HG03039 (cell line): Measurements from ENCODE around the gene CNPY4.
"Not testable (repeated sequence)": the region's sequence is repeated elsewhere in the genome, so short reads cannot be mapped to it uniquely, and the experiment has no call there.

ENCODE experiments used
- ATAC-seq: cut with Tn5 transposase; IDR thresholded peaks from one replicate; pipeline ENCODE4 v1.9.1; 2021; ENCODE audit warnings: mild to moderate bottlenecking, moderate library complexity; ENCODE audit not compliant: unreplicated experiment

Gene CNPY4

DNA sequence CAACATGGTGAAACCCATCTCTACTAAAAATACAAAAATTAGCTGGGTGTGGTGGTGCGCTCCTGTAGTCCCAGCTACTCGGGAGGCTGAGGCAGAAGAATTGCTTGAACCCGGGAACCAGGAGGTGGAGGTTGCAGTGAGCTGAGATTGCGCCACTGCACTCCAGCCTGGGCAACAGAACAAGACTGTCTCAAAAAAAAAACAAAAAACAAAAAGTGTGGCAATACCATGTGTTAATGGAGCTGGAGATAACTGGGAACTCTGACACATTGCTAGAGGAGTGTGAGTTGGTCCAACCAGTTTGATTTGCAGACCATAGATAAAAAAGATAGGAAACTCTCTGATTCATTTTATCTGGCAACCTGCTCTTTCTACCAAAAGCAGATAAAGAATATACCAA lies 26.9 kb downstream of the CNPY4 start:
- not testable (repeated sequence) for ATAC-seq

DNA sequence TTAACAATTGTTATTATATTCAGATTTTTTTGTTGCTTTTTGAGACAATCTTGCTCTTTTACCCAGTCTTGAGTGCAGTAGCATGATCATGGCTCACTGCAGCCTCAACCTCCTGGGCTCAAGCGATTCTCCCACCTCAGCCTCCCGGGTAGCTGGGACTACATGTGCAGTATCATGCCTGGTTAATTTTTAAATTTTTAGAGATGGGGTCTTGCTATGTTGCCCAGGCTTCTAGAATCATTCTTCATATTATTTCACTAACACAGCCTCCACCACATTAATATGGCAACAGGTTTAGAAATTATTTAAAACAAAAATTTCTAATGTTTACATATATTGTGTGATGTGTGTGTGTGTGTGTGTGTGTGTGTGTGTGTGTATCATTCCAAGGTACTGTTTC lies 27.8 kb downstream of the CNPY4 start:
- no peak for ATAC-seq

DNA sequence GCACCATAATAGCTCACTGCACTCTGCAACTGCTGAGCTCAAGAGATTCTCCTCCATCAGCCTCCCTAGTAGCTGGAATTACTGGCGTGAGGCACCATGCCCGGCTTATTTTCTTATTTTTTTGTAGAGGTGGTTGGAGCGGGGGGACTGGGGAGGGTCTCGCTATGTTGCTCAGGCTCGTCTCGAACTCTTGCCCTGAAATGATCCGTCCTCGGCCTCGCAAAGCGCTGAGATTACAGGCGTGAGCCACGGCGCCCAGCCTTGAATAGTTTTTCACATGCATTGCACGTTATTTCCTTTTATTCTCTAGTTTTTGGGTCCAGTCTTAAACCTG lies 28.8 kb downstream of the CNPY4 start:
- ATAC-seq, result no peak

DNA sequence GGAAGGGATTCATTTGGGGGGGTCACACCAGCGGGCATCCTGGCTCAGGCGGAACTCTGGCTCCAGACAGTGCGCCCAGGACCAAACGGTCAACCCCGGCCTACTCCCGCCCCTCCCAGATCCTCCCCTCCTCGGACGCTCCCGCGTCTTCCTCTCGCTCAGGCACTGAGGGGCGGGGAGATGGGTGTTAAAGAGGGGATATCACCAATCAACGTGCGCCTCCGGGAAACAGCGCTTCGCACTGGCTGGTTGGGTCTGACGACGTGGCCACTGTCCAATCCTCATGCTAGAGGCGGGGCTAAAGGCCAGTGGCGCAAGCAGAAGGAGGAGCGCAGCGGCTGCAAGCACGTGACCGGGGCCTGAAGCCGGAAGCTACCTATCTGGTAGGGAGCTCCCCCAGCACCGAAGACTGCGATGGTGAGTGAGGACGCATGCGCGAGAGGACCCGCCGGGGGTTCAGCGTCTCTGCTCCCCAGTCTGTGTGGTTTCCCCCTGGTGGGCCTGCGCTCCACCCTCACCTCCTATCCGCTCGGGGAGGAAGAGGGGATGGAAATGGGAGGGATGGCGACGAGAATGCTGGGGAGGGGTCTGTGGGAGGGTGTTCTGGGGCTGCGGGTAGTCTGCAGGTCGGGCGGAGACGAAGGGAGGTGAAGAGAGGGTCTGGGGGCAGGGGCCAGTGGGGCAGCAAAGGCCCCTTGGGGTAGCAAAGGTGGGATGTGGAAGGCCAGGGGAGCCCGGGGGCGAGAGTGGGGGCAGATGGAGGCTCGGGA lies 29.3 kb downstream of the CNPY4 start, which contains the start of gene LAMTOR4:
Gene LAMTOR4 (plus strand): TSS at position 360 of the 770 bp plus-strand sequence. CDS start 55 bp downstream, at position 415.
- peak; percentile 96 for ATAC-seq

DNA sequence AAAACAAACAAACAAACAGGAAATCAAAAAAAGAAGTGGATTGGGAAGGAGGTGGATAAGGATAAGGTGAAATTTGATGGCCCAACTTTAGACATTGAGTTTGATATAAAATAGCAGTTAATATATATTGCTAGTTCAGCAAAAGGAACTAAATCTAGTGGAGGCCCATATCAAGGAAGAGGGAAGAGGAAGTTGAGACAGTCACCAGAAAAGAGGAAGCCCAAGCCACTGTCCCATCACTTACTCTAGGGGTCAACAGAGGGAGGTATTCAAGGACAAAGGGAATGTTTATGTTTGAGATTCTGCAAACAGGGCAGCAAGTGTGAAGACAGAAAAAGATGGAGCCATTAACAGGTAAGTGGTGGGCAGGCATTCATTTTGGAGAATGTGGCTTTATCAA lies 33.0 kb downstream of the CNPY4 start:
- no peak for ATAC-seq

DNA sequence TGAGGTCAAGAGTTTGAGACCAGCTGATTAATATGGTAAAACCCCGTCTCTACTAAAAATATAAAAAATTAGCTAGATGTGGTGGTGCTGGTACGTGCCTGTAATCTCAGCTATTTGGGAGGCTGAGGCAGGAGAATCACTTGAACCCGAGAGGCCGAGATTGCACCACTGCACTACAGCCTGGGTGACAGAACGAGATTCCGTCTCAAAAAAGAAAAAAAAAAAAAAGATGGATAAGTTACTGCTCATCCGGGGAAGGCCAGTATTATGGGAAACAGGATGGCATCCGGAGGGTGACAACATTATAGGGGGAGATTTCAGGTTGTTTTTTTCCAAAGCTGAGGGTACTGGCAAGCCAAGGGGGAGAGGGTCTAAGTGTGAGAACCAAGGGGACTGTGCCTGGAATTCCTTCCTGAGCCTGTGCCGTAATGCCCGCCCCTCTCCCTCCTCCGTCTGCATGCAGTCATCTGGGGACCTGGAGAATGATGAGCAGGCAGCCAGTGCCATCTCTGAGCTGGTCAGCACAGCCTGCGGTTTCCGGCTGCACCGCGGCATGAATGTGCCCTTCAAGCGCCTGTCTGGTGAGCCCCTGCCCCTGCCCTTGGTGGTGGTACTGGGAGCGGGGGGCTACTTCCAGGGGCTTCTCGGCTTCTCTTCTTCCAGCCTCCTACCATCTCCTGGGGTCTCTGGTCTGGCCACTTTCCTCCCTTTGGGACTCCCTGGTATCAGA lies 33.7 kb downstream of the CNPY4 start:
- no peak for ATAC-seq

DNA sequence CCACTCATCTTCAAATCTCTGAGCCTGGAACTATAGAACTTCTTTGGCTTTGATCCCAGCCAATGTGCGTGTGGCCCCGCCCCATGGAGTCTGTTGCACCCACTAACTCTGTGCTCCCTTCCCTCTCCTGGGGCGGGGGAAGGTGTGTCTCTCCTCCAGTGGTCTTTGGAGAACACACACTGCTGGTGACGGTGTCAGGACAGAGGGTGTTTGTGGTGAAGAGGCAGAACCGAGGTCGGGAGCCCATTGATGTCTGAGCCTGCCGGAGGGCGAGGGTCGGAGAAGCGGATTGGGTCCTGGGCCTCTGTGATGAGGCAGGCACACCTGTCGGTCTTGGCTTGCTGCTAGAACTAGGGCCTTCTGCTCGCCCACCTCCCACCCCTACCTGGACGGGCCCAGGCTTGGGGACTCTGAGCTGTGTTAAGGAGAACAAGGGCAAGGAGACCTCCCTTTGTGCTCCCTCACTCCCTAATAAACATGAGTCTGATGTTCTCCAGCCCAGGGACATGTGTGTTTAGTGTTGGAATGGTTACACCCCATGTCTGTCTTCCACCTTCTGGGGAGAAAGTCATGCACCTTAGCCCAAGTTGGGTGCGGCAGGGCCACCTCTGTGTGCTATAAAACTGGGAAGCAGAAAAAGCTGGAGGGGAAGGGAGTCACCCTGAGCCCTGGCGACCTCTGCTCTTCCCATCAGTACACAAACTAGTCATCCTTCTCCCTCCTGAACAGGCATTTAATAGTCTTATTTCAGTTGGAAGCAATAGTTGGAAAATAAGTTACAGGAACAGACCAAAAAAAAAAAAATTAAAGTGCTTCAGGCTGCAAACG lies 34.5 kb downstream of the CNPY4 start:
- no peak for ATAC-seq

DNA sequence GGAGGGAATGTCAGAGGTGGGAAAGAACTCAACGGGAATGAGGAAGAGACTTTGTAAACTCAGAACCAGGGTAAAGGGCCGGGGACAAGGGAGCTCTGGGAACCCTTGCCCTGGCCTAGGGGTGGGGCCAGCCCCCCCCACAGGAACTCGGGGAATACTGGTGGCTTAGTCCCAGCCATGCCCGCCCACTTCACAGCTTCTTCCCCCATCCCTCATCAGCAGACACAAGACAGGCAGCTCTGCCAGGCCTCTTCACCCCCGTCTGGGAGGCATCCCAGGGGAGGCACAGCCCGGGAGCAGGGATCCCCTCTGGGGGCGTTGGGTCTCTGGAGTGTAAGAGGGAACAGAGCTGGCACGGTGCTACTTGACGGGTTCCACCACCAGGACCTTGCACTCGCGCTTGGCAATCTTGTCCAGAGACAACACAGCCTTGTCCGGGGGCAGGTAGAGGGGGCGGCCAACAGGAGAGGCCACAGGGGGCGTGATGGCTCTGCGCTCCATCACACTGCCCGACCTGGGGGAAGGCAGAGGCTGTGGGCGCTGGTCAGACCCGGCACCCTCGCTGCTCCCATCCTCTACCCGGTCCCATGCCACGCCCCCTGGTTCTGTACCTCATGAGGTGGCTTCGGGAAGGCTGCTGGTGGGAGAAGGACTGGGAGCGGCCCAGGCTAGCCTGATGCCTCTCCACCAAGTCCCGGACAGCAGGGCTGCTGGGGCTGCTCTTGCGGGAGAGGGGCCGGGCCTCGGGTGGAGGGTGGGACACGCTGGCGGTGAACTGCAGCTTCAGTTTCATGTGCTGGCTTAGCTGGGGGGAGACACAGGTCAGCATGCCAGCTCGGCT lies 35.4 kb downstream of the CNPY4 start:
- ATAC-seq, result no peak

DNA sequence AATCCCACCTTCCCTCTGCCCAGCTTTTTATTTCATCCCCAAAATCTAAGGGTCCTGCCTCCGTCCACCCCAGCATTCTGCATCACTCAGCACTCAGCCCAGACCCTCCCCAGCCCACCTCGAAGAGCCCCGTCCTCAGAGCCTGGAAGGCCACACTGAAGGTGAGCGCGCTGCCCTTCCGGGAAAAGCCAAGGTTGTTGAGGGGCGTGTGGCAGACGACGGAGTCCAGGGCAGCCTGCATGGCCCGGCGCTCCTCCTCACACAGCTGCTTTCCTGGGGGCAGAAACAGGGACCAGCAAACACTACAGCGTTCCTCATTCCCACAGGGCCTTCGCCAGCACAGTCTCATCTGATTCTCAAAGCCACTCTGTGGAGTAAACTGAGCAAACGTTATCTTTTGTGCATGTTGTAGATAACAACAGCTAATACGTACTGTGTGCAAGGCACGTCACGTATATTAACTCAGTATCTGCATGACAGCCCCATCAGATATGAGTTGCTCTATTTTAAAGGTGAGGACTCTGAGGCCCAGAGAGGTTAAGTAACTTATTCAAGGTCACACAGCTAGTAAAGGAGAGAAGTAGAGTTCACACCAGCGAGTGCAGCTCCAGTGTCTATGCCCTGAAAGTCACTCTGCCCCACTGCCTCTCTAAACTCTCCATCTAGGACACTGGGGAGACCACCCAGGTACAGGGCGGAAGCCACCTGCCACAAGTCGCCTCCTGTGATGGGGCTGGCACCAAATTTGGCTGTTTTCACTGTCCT lies 36.3 kb downstream of the CNPY4 start:
- ATAC-seq, result no peak

DNA sequence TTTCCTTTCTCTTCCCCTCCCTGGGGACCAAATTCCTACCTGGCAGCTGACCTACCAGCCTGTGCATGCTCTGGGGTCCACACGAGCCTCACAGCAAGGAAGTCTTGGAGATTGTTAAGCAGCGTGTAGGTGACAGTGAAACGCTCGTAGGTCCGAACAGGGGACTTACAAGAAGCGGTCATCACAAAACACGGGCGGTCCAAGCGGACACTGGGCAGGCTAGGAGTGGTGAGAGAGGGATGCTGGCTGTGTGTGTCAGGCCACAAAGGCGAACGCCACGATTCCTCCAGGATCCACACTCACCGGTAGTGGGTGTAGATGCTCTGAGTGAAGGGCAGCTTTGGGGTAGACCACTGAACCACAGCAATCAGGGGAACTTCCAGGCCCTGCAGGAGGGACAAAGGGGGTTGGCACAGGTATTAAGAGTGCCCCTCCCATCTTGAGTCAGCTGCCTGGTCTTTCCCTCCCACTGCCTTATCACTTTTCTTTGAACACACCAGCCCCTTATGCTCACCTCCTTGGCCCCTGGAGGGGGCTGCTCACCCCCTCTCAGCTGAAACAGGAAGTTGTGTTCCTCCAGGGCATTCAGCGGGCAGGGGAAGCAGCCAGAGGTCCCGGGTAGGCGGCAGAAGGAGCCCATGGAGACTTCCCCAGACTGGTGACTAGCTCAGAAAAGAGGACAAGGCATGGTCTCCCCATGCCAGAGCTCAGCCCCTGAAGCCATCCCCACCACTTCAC lies 37.1 kb downstream of the CNPY4 start:
- ATAC-seq, result no peak

DNA sequence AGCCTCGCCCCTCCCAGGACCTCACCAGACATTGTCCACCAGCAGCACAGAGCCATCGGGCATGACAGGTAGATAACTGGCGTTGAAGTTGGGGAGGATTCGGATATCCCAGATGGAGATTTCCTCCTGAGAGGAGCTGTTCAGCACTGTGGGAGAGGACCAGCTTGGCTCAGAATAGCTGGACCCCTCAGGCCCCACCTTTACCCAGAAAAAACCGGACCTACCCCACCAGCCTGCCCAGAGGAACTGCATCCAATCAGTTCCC lies 37.6 kb downstream of the CNPY4 start:
- ATAC-seq, result no peak

DNA sequence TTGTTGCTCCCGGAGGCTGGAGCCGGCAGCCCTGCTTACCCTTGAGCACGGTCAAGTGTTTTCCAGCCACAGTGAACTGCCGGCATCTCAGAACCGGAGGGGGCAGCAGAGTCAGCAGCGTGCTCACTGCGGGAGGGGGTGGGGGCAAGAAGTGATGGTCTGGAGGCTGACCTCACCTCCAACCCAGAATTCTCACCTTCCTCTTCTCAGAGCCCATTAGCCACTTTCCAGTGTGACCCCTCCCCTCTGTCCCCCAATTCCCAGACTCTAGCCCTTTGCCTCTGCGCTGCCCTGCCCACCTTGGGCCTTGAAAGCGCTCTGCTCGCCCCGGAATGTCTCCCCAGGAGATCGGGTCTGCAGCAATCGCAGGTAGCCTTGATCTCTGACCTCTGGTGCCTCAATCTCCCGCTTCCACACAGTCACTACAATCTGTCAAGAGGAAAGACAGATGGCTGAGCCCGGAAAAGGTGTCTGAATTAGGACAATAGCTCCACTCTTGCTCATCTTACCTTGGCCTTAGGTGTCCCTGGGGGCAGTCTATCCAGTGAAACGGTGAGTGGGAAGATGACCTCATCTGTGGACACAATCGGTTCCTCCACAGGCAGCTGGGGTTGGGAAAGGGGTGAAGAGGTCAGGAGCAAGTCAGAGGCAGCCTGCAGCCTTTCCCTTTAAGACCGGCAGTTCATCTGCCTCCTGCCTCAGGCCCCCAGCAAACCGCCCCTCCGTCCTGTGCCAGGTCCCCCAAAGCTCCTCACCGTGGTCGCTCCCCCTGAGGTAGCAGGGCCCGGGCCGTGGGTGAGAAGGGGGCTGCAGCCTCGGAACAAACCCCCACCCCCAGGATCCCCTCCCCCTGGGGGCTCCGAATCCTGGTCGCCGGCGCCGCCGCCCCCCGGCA lies 38.1 kb downstream of the CNPY4 start:
- ATAC-seq, result no peak

DNA sequence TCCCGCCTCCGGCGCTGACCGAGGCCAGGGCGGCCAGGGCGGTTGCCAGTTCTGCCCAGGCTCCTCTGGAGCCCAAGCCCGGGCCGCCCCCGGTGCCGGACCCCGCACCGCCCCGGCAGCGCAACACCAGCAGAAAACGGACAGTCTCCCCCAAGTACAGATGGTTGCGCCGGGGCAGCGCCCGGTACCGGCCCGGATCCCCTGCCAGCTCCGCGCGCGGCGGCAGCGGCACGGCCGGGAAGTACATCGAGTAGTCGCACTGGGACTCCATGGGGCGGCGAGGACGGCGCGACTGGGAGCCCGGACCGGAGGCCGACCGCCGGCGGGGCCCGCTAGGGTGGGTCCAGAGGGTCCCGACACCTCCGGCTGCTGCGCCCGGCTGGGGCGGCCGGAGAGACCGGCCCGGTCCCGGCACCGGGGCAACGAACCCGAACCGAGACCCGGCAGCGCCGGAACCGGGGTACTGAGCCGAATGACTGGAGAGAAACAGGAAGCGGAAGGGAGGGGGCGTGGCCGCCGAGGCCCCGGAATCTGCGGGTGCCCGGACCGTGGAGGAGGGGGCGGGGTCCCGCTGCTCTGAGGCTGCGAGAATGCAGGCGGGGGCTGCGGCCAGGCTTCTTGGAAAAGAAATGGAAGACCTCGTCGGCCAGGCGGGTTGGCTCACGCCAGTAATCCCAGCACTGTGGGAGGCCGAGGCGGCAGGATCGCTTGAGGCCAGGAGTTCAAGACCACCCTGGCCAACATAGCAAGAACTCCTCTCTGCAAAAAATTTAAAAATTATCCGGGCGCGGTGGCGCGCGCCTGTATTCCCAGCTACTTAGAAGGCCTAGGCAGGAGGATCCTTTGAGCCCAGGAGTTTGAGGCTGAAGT lies 39.0 kb downstream of the CNPY4 start, which contains the start of gene TRAPPC14:
Gene TRAPPC14 (minus strand): TSS at position 495 of the 870 bp plus-strand sequence. CDS start 224 bp downstream, at position 271.
- peak; percentile 78 for ATAC-seq

DNA sequence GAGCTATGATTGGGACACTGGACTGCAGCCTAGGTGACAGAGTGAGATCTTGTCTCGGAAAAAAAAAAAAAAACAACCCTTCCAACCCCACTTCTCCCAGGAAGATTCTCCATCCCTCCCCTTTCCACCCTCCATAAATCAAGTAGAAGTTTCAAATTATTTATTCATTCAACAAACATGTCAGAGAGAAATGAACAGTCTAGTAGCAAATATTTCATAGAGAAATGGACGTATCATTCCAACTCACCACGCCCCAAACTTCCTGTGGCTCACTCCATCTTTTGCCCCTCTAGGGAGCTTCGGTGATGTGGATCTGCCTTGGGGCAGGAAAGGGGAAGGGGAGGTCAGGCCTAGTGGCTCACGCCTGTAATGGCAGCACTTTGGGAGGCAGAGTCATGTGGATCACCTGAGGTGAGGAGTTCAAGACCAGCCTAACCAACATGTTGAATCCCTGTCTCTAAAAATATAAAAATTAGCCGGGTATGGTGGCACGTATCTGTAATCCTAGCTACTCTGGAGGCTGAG lies 39.7 kb downstream of the CNPY4 start:
- ATAC-seq, result no peak

DNA sequence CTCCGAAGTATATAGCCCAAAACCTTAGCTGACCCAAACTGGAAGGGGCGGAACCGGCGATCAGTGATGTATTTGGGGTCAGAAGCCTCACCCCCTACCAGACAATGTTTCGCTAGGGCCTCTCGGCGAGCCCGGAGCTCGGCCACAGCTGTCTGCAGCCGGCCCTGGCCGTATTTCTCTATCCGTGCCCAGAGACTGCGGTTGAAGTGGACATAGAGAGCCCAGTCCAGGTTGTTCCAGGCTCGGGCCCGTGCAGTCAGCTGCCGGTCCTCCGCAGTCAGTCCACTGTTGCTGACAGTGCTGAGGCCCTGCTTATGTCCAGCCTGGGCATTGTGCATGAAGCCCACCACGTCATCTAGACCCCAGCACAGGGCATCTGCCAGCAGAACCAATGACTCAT lies 40.6 kb downstream of the CNPY4 start:
- ATAC-seq, result no peak

DNA sequence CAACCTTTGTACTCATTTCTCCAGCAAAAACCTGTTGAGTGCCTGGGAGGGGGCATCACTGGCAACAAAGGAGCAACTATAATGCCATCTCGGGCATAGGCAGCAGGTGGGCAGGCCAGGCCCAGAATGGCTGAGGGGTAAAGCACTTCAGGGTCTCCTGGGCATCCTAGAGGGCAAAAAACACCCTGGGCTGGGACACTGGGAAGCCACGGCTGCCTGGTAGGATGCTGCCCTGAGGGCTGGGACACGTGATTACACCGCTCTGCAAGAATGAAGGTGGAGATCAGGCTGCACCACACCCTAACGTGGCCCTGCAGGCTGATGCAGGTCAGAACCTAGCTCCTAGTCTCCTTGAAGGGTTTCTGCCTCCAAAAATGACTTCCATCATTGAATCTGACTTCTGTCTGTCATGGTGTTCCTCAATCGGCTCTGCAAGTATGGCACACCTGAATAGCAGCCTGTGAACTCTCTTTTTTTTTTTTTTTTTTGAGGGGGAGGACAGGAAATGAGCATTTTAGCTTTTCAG lies 43.6 kb downstream of the CNPY4 start:
- no peak for ATAC-seq

DNA sequence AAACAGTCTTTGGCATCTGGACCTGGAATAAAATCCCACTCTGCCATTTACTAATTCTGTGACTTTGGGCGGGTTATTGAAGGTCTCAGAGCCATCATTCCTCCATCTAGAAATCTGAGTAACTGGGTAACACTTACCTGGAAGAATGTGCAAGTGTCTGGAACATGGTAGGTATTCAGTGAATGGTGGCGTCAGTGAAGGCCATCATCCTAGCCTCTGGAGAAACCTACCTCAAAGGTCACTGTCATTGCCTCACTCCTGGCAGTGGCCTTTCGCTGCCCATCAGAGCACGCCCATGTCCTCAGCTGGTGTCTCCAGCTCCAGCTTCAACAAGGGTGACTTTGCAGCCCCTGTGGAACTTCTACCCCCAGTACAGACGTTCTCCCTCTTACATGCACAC lies 44.4 kb downstream of the CNPY4 start:
- no peak for ATAC-seq
